ENCODE data around the gene SEL1L3.

- TF ChIP-seq GABPA (IDR thresholded peaks at IDR 0.05; ENCODE audit: low read depth), result no peak
- no peak for TF ChIP-seq POLR2AphosphoS5 (IDR thresholded peaks at IDR 0.05; ENCODE audit: low read depth)
- TF ChIP-seq, protein P1, sequence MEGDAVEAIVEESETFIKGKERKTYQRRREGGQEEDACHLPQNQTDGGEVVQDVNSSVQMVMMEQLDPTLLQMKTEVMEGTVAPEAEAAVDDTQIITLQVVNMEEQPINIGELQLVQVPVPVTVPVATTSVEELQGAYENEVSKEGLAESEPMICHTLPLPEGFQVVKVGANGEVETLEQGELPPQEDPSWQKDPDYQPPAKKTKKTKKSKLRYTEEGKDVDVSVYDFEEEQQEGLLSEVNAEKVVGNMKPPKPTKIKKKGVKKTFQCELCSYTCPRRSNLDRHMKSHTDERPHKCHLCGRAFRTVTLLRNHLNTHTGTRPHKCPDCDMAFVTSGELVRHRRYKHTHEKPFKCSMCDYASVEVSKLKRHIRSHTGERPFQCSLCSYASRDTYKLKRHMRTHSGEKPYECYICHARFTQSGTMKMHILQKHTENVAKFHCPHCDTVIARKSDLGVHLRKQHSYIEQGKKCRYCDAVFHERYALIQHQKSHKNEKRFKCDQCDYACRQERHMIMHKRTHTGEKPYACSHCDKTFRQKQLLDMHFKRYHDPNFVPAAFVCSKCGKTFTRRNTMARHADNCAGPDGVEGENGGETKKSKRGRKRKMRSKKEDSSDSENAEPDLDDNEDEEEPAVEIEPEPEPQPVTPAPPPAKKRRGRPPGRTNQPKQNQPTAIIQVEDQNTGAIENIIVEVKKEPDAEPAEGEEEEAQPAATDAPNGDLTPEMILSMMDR (IDR thresholded peaks at IDR 0.05; ENCODE audit: insufficient read depth, low read length), result no peak
- TF ChIP-seq, protein P2, sequence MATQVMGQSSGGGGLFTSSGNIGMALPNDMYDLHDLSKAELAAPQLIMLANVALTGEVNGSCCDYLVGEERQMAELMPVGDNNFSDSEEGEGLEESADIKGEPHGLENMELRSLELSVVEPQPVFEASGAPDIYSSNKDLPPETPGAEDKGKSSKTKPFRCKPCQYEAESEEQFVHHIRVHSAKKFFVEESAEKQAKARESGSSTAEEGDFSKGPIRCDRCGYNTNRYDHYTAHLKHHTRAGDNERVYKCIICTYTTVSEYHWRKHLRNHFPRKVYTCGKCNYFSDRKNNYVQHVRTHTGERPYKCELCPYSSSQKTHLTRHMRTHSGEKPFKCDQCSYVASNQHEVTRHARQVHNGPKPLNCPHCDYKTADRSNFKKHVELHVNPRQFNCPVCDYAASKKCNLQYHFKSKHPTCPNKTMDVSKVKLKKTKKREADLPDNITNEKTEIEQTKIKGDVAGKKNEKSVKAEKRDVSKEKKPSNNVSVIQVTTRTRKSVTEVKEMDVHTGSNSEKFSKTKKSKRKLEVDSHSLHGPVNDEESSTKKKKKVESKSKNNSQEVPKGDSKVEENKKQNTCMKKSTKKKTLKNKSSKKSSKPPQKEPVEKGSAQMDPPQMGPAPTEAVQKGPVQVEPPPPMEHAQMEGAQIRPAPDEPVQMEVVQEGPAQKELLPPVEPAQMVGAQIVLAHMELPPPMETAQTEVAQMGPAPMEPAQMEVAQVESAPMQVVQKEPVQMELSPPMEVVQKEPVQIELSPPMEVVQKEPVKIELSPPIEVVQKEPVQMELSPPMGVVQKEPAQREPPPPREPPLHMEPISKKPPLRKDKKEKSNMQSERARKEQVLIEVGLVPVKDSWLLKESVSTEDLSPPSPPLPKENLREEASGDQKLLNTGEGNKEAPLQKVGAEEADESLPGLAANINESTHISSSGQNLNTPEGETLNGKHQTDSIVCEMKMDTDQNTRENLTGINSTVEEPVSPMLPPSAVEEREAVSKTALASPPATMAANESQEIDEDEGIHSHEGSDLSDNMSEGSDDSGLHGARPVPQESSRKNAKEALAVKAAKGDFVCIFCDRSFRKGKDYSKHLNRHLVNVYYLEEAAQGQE (IDR thresholded peaks at IDR 0.05; ENCODE audit: insufficient replicate concordance, low read depth), result no peak
Observed at GRCh38 chr4:25844961-25845712, 17.7 kb downstream of the SEL1L3 start.
